Activated T-cell treated with anti-CD3 and anti-CD28 coated beads, Interleukin-2, amount 50 U/mL, for 1 hour (primary cell): ENCODE measurements around the gene HLTF.
"Not testable (repeated sequence)": the region's sequence is repeated elsewhere in the genome, so short reads cannot be mapped to it uniquely, and the experiment has no call there.

Experiments used
- DNase-seq: peaks from one replicate; pipeline ENCODE4 v3.0.0-alpha.2; 2020

The HLTF gene

DNA sequence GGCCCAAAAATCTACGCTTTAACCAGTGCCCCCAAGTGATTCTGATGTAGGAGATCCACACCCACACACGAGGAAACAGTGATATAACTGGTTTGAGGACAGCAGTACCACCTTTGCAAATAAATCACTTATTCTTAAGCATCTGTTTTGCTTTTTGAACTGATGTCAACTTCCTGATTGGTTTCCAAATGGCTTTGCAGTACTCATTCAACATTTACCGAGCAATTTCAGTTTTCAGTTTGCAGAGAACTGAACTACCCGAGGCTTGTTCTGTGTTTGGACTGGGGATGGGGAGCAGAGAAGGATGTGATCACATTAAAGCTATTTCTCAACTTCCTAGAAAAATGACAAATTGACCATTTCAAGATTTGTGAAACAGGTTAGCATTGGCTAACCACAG, 96.1 kb downstream of the HLTF start:
- DNase-seq, result no peak

- not testable (repeated sequence) for DNase-seq
These were observed 98.8 kb downstream of the HLTF start for GRCh38 chr3:148987551-148987950.

GRCh38 chr3:148981273-148981672, 105.1 kb downstream of the HLTF start:
- no peak for DNase-seq
